Glutamatergic neuron (in vitro differentiated cells): Measurements from ENCODE around the gene OR6M1. TPM values are rescaled to one million over a fixed set of nuclear protein-coding genes. Genes with fewer than 3 reads are reported as not detected.

Source experiments
- DNase-seq: peaks from one replicate; pipeline ENCODE4 v3.0.0; 2022
- H3K27ac Mint-ChIP-seq: one replicate; pipeline ENCODE4 v1.8.0; 2020; ENCODE audit warnings: mild to moderate bottlenecking, mixed read lengths, inconsistent platforms; ENCODE audit not compliant: unreplicated experiment
- H3K27me3 Mint-ChIP-seq: one replicate; pipeline ENCODE4 v1.8.0; 2020; ENCODE audit warnings: mild to moderate bottlenecking, moderate library complexity, mixed read lengths, inconsistent platforms; ENCODE audit not compliant: unreplicated experiment
- H3K36me3 Mint-ChIP-seq: one replicate; pipeline ENCODE4 v1.8.0; 2020; ENCODE audit warnings: mild to moderate bottlenecking, mixed read lengths, inconsistent platforms; ENCODE audit not compliant: unreplicated experiment
- H3K4me1 Mint-ChIP-seq: one replicate; pipeline ENCODE4 v1.8.0; 2020; ENCODE audit warnings: mild to moderate bottlenecking, low read depth, mixed read lengths, inconsistent platforms; ENCODE audit not compliant: unreplicated experiment
- H3K4me3 Mint-ChIP-seq: one replicate; pipeline ENCODE4 v1.8.0; 2020; ENCODE audit warnings: mild to moderate bottlenecking, mixed read lengths, inconsistent platforms; ENCODE audit not compliant: unreplicated experiment
- H3K9me3 Mint-ChIP-seq: one replicate; pipeline ENCODE4 v1.8.0; 2020; ENCODE audit warnings: mild to moderate bottlenecking, moderate library complexity, mixed read lengths, inconsistent platforms; ENCODE audit not compliant: unreplicated experiment
- CTCF ChIP-seq: fragments of 200-600 bp; sonication (generic); IDR thresholded peaks from one replicate; pipeline ENCODE4 v1.5.0; 2021; ENCODE audit not compliant: partially characterized antibody, unreplicated experiment
- total RNA-seq: library from RNA; stranded (reverse); fragmentation: NEBNext Ultra II Directional; extraction: Animal tissue kit (Norgen Biotek cat#: 25700); gene quantifications from one replicate; pipeline ENCODE4 v1.2.1, GENCODE V29; 2021; ENCODE audit not compliant: unreplicated experiment

The OR6M1 gene
- total RNA-seq, 1 donor from 2014 or later = not detected

- Mint-ChIP-seq H3K27ac (no peak overlapping the region), H3K36me3 (no peaks in the 10 kb centered on the region), H3K4me3 (no peak overlapping the region), H3K9me3 (no peaks in the 10 kb centered on the region), H3K4me1 (peaks cover 8% of the 10 kb centered on the region), H3K27me3 (no peaks in the 10 kb centered on the region)
- TF ChIP-seq CTCF = no peak
- DNase-seq = no peak
Observed at GRCh38 chr11:123839131-123839530, 33.0 kb upstream of the OR6M1 start.

DNA sequence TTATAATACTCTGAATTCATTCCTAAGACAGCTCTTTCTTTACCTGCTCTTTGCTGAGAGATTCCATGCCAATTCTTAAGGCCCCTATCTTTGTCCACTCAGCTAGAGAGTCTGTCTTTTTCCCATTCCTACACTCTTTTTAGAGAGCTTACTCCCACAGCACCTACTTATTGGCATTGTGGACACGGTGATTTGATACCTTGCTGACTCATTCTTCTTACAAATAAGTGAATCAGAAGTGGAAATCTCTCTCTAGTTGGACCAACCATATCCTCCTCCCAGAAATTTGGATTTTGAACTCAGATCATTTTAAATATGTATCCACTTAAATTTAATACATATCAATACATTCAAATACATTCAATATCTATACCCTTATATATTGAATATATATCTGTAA is 32.5 kb upstream of the OR6M1 start:
- H3K9me3 Mint-ChIP-seq = no peaks in the 10 kb centered on the region
- no peaks in the 10 kb centered on the region for H3K27me3 Mint-ChIP-seq
- H3K27ac Mint-ChIP-seq = no peak overlapping the region
- DNase-seq = no peak
- no peaks in the 10 kb centered on the region for H3K36me3 Mint-ChIP-seq
- peaks cover 4% of the 10 kb centered on the region for H3K4me1 Mint-ChIP-seq
- TF ChIP-seq CTCF = no peak
- no peak overlapping the region for H3K4me3 Mint-ChIP-seq

- Mint-ChIP-seq H3K27me3 (no peaks in the 10 kb centered on the region), H3K4me1 (peaks cover 4% of the 10 kb centered on the region), H3K4me3 (no peak overlapping the region), H3K27ac (no peak overlapping the region), H3K9me3 (no peaks in the 10 kb centered on the region), H3K36me3 (no peaks in the 10 kb centered on the region)
- no peak for TF ChIP-seq CTCF
- DNase-seq = no peak
Observed at GRCh38 chr11:123838199-123838598, 32.0 kb upstream of the OR6M1 start.

GRCh38 chr11:123833095-123833494 is 26.9 kb upstream of the OR6M1 start:
- no peaks in the 10 kb centered on the region for H3K4me1 Mint-ChIP-seq
- no peak overlapping the region for H3K4me3 Mint-ChIP-seq
- H3K36me3 Mint-ChIP-seq = peaks cover 6% of the 10 kb centered on the region
- H3K27me3 Mint-ChIP-seq = no peaks in the 10 kb centered on the region
- no peak for TF ChIP-seq CTCF
- H3K27ac Mint-ChIP-seq = no peak overlapping the region
- H3K9me3 Mint-ChIP-seq = peaks cover 2% of the 10 kb centered on the region
- DNase-seq = no peak

- H3K36me3 Mint-ChIP-seq = peaks cover 6% of the 10 kb centered on the region
- TF ChIP-seq CTCF = no peak
- no peak for DNase-seq
- no peaks in the 10 kb centered on the region for H3K4me1 Mint-ChIP-seq
- no peak overlapping the region for H3K4me3 Mint-ChIP-seq
- H3K27me3 Mint-ChIP-seq = peaks cover 3% of the 10 kb centered on the region
- peaks cover 2% of the 10 kb centered on the region for H3K9me3 Mint-ChIP-seq
- no peak overlapping the region for H3K27ac Mint-ChIP-seq
Observed at GRCh38 chr11:123829745-123830144, 23.6 kb upstream of the OR6M1 start.
